Spleen (tissue), 11 donors: ENCODE data around the gene XPNPEP1. TPM values are rescaled to one million over a fixed set of nuclear protein-coding genes. Genes with fewer than 3 reads are reported as not detected.

Source experiments
- DNase-seq: peaks from one replicate; pipeline ENCODE4 v3.0.0-alpha.2; 2020
- H3K27ac ChIP-seq, 8 donors: fragments of 200-600 bp; sonication (generic) in 7 of 8; 1 replicate in 4 of 8; 2 replicates in 4 of 8; pipeline versions ENCODE4 v1.5.0 to v1.8.0; 2016 to 2021; ENCODE audit warnings: inconsistent platforms in 4 of 8, mild to moderate bottlenecking in 4 of 8, moderate library complexity in 1 of 8
- H3K27me3 ChIP-seq, 7 donors: fragments of 200-600 bp; sonication (generic) in 6 of 7; replicated peaks in 1 of 7; 1 replicate in 4 of 7; 2 replicates in 3 of 7; pipeline versions ENCODE4 v1.5.0 to v1.8.0; 2016 to 2021; ENCODE audit warnings: inconsistent platforms in 3 of 7, mild to moderate bottlenecking in 1 of 7
- H3K36me3 ChIP-seq, 6 donors: fragments of 200-600 bp; sonication (generic) in 5 of 6; 1 replicate in 4 of 6; 2 replicates in 2 of 6; pipeline versions ENCODE4 v1.5.0 to v1.8.0; 2016 to 2021; ENCODE audit warnings: inconsistent platforms in 2 of 6
- H3K4me1 ChIP-seq, 6 donors: fragments of 200-600 bp; sonication (generic) in 5 of 6; 1 replicate in 3 of 6; 2 replicates in 3 of 6; pipeline versions ENCODE4 v1.5.0 to v1.8.0; 2016 to 2021; ENCODE audit warnings: inconsistent platforms in 3 of 6
- H3K4me3 ChIP-seq, 8 donors: fragments of 200-600 bp; sonication (generic) in 7 of 8; 1 replicate in 4 of 8; 2 replicates in 4 of 8; pipeline versions ENCODE4 v1.5.0 to v1.8.0; 2016 to 2021; ENCODE audit warnings: inconsistent platforms in 4 of 8, mild to moderate bottlenecking in 4 of 8, moderate library complexity in 2 of 8
- H3K9me3 ChIP-seq, 8 donors: fragments of 200-600 bp; sonication (generic) in 7 of 8; 1 replicate in 4 of 8; 2 replicates in 4 of 8; pipeline versions ENCODE4 v1.5.0 to v1.8.0; 2016 to 2021; ENCODE audit warnings: inconsistent platforms in 4 of 8
- POLR2A ChIP-seq, 3 donors: fragments of 450-650 bp; IDR thresholded peaks; one replicate each; pipeline ENCODE4 v1.5.1; 2017; ENCODE audit warnings: antibody characterized with exemption in 3 of 3, mild to moderate bottlenecking in 1 of 3
- POLR2AphosphoS5 ChIP-seq, 3 donors: sonication (generic); formaldehyde crosslinking; IDR thresholded peaks; one replicate each; pipeline ENCODE4 v1.5.1; 2017; ENCODE audit warnings: antibody characterized with exemption in 3 of 3
- WGBS, 5 donors: extraction: QIAGEN DNeasy Blood & Tissue Kit in 3 of 5; methylation state at CpG; one replicate each; pipeline versions ENCODE4 v1.1.5 to v1.1.7; 2013 to 2018; 5-methylcytosine and 5-hydroxymethylcytosine counted together
- intact Hi-C: fragments of 100-400 bp; cut with DNase I; formaldehyde crosslinking; loops from one replicate; pipeline ENCODE4 v1.15.0; 2023; ENCODE audit warnings: low total_unique reads
- polyA plus RNA-seq, 3 donors: library from polyadenylated mRNA; stranded (reverse); fragments of 200-250 nt; gene quantifications; one replicate each; pipeline ENCODE4 v1.2.1, GENCODE V29; 2013
- total RNA-seq, 7 donors: library from RNA; depleted of rRNA in 3 of 7; stranded (reverse); fragments of >200 nt in 3 of 7; fragmentation: NEBNext Ultra II Directional in 4 of 7; extraction: Animal tissue kit (Norgen Biotek cat#: 25700) in 4 of 7; gene quantifications; one replicate each; pipeline versions ENCODE4 v1.1.0 to v1.2.1, GENCODE V29; 2016 to 2021
- TF ChIP-seq, protein P1 (sequence below), 11 experiments: fragments of 200-600 bp in 7 of 11; fragments of 450-650 bp in 4 of 11; sonication (generic) in 4 of 11; IDR thresholded peaks in 8 of 11; conservative IDR thresholded peaks in 3 of 11; 1 replicate in 7 of 11; 2 replicates in 4 of 11; pipeline versions ENCODE4 v1.4.0 to v1.8.0; 2016 to 2021; ENCODE audit warnings: antibody characterized with exemption in 11 of 11, inconsistent platforms in 4 of 11, mild to moderate bottlenecking in 1 of 11
- donor health status: healthy with polysubstance abuse.
- donor health status: DM: no; HTN: no; CAD: no; lungs with moderate emphysema.
- donor health status: DM: no; HTN: no; CAD: no.
- donor health status: Bipolar disorder and iron deficiency.
- donor health status: healthy.
- donor health status: DM: no; HTN: no; CAD: no.
- donor health status: DM: yes; HTN: yes; CAD: no.

XPNPEP1 gene
- total and polyA plus RNA-seq, 10 donors: 23.1 to 97.1 (median 63.7) TPM

DNA sequence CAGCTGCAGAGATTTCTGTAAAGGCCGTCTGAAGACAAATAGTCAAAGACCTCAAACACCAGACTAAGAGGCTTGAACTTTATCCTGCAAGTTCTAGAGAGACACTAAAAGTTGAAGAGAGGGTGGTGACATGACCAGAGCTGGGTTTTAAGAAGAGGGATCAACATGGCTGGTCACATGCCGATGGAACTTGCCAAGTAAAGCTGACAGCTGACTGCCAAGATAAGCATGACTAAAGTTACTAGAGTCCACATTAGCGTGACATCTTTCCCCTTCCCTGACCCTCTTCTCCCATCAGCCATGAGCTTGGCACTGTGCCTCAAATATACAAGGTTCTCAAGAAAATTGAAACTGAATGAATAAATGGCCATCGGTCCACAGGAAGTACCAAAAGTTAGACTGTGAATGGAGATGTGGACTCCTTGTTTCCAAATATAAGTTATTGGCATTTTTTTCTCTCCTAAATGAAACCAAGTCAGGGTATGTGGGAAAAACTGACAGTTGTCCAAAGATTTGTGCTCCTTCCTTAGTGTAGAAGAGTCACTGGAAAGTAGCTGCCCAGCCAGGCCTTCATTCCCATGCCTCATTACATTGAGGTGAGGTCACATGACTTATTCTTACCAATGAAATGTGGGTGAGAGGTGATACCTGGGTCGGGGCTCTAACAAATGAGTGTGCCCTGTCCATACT, 24.5 kb downstream of the XPNPEP1 start:
- Histone ChIP-seq H3K9me3 (no peaks in the 10 kb centered on the region), H3K4me3 (no peak overlapping the region), H3K27me3 (no peaks in the 10 kb centered on the region), H3K4me1 (peaks cover 0 to 68% (median 29%) of the 10 kb centered on the region in 6 donors), H3K36me3 (peaks cover 0 to 66% (median 3%) of the 10 kb centered on the region in 6 donors), H3K27ac (peak overlapping the region in 4 of 8 donors; percentile 22 to 41 (median 34))
- no peak for DNase-seq
- WGBS, 5 donors: 67 to 82% (median 78%) methylated on average over 5 of the region's 5 CpGs
- TF ChIP-seq POLR2AphosphoS5 (IDR thresholded peaks at IDR 0.05): peak in 1 of 3 donors; percentile 31
- TF ChIP-seq, protein P1, sequence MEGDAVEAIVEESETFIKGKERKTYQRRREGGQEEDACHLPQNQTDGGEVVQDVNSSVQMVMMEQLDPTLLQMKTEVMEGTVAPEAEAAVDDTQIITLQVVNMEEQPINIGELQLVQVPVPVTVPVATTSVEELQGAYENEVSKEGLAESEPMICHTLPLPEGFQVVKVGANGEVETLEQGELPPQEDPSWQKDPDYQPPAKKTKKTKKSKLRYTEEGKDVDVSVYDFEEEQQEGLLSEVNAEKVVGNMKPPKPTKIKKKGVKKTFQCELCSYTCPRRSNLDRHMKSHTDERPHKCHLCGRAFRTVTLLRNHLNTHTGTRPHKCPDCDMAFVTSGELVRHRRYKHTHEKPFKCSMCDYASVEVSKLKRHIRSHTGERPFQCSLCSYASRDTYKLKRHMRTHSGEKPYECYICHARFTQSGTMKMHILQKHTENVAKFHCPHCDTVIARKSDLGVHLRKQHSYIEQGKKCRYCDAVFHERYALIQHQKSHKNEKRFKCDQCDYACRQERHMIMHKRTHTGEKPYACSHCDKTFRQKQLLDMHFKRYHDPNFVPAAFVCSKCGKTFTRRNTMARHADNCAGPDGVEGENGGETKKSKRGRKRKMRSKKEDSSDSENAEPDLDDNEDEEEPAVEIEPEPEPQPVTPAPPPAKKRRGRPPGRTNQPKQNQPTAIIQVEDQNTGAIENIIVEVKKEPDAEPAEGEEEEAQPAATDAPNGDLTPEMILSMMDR (IDR thresholded peaks at IDR 0.05 in 8 of 11, conservative IDR thresholded peaks at IDR 0.05 in 3 of 11): no peak
- intact Hi-C loops: no loop called here

DNA sequence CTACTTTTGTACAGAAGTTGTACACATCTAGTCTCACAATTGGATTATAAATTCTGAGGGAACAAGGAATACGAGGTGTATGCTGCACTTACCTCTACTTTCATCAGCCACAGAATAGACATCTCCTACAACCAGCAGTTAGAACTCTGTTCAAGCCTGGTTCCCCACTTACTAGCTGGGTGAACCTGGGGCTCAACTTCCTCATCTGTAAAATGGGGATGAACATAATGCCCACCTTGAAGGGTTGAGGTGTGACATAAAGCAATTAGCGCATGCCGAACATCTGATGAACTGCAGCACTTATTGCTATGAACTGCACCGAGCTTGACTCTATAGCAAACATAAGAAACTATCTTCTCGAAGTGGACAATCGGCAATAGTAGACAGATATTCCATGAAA, 25.3 kb downstream of the XPNPEP1 start:
- TF ChIP-seq POLR2AphosphoS5 (IDR thresholded peaks at IDR 0.05): no peak
- TF ChIP-seq, protein P1 (IDR thresholded peaks at IDR 0.05 in 8 of 11, conservative IDR thresholded peaks at IDR 0.05 in 3 of 11): no peak
- no peak for TF ChIP-seq POLR2A (IDR thresholded peaks at IDR 0.05)
- Histone ChIP-seq H3K4me1 (peaks cover 0 to 68% (median 28%) of the 10 kb centered on the region in 6 donors), H3K4me3 (no peak overlapping the region), H3K9me3 (no peaks in the 10 kb centered on the region), H3K36me3 (peaks cover 0 to 66% (median 3%) of the 10 kb centered on the region in 6 donors), H3K27ac (no peak overlapping the region), H3K27me3 (no peaks in the 10 kb centered on the region)
- DNase-seq: no peak
- 96 to 99% (median 98%) methylated on average over 6 of the region's 6 CpGs for WGBS, 5 donors
- intact Hi-C loops: no loop called here

DNA sequence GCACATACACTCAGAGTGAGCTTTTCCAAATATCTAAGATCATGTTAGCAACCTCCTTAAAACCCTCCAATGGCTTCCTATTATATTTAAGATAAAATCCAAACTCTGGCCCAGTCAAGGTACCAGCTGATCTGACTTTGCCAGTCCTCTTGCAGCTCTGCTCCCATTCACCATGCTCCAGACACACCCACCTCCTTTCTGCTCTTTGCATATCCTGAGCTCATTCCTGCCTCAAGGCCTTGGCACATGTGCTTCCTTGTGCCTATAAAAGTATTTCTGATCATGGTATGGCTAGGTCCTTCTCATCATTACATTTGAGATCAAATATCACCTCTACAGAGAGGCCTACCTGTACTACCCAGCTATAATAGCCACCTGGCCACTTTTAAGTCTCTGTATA, 27.5 kb downstream of the XPNPEP1 start:
- no peak for DNase-seq
- peaks cover 0 to 72% (median 12%) of the 10 kb centered on the region in 6 donors for H3K36me3 ChIP-seq
- no peak for TF ChIP-seq POLR2A (IDR thresholded peaks at IDR 0.05)
- no peak for TF ChIP-seq POLR2AphosphoS5 (IDR thresholded peaks at IDR 0.05)
- TF ChIP-seq, protein P1 (IDR thresholded peaks at IDR 0.05 in 8 of 11, conservative IDR thresholded peaks at IDR 0.05 in 3 of 11): no peak
- intact Hi-C loops: no loop called here
- H3K4me1 ChIP-seq: peaks cover 0 to 70% (median 36%) of the 10 kb centered on the region in 6 donors
- H3K4me3 ChIP-seq: no peak overlapping the region
- H3K9me3 ChIP-seq: no peaks in the 10 kb centered on the region
- no peaks in the 10 kb centered on the region for H3K27me3 ChIP-seq
- H3K27ac ChIP-seq: no peak overlapping the region

DNA sequence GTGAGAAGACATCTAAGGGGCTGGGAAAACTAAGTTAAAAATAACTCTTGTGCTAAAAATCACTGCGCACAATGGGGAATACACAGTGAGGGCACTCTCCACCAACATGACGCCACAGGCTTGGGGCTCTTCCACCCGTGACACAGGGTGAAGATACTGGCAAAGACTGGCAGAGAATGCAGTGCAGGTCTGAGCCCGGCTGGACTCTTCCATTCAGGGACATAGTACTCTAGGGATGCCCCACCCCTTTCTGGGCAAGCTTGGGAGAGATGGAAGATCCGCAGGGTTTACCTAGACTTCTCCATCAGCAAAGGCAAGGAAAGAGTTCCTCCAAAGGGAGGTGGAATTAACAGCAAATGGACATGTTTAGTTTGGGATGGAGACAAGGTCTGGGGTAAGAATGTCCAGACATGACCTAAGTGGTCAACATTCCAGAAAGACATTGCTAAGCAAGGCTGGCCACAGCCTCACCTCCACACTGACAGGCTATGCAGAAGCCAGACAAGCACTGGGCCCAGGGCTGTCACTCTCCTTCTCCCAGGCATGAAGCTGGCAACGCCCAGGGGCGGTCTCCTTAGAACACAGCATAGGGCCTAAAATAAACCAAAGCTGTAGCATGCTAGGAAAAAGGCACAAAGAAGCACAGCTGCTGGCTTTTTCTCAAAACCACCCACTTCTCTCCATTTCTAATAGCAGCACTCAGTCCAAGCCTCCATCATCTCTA, 28.1 kb downstream of the XPNPEP1 start:
- H3K4me1 ChIP-seq: peaks cover 0 to 69% (median 36%) of the 10 kb centered on the region in 6 donors
- no peak overlapping the region for H3K4me3 ChIP-seq
- intact Hi-C loops: no loop called here
- H3K9me3 ChIP-seq: no peaks in the 10 kb centered on the region
- WGBS, 5 donors: 86 to 93% (median 91%) methylated on average over 7 of the region's 7 CpGs
- no peaks in the 10 kb centered on the region for H3K27me3 ChIP-seq
- peak overlapping the region in 1 of 8 donors; percentile 25 for H3K27ac ChIP-seq
- DNase-seq: no peak
- no peak for TF ChIP-seq POLR2A (IDR thresholded peaks at IDR 0.05)
- TF ChIP-seq, protein P1 (IDR thresholded peaks at IDR 0.05 in 8 of 11, conservative IDR thresholded peaks at IDR 0.05 in 3 of 11): no peak
- no peak for TF ChIP-seq POLR2AphosphoS5 (IDR thresholded peaks at IDR 0.05)
- peaks cover 0 to 75% (median 15%) of the 10 kb centered on the region in 6 donors for H3K36me3 ChIP-seq
